Neural crest cell (in vitro differentiated cells): Measurements from ENCODE around the gene EPHB6. TPM values are rescaled to one million over a fixed set of nuclear protein-coding genes. Genes with fewer than 3 reads are reported as not detected.

Experiments used
- DNase-seq: peaks from one replicate; pipeline ENCODE4 v3.0.0; 2021; ENCODE audit warnings: low read depth, mixed read lengths, low spot score
- H3K27ac Mint-ChIP-seq: one replicate; pipeline ENCODE4 v1.8.0; 2021; ENCODE audit warnings: mild to moderate bottlenecking, mixed read lengths; ENCODE audit not compliant: unreplicated experiment
- H3K27me3 Mint-ChIP-seq: 2 replicates; pipeline ENCODE4 v1.8.0; 2021; ENCODE audit warnings: low read depth, mild to moderate bottlenecking, mixed read lengths
- H3K36me3 Mint-ChIP-seq: 2 replicates; pipeline ENCODE4 v1.8.0; 2021; ENCODE audit warnings: low read depth, mild to moderate bottlenecking, mixed read lengths
- H3K4me1 Mint-ChIP-seq: 2 replicates; pipeline ENCODE4 v1.8.0; 2021; ENCODE audit warnings: mixed read lengths
- H3K4me3 Mint-ChIP-seq: one replicate; pipeline ENCODE4 v1.8.0; 2021; ENCODE audit warnings: mild to moderate bottlenecking, mixed read lengths
- H3K9me3 Mint-ChIP-seq: 2 replicates; pipeline ENCODE4 v1.8.0; 2021; ENCODE audit warnings: mixed read lengths
- CTCF ChIP-seq: fragments of 200-600 bp; sonication (generic); conservative IDR thresholded peaks from 2 replicates; pipeline ENCODE4 v1.5.0; 2021; ENCODE audit warnings: antibody characterized with exemption, mild to moderate bottlenecking
- total RNA-seq: library from RNA; stranded (reverse); gene quantifications from 2 replicates; pipeline ENCODE4 v1.2.1, GENCODE V29; 2021

EPHB6 gene
- total RNA-seq, 1 donor from 2014 or later: 12.3 TPM

GRCh38 chr7:142865766-142866165 is 10.9 kb downstream of the EPHB6 start:
- no peak for DNase-seq
- Mint-ChIP-seq H3K4me1 (no peaks in the 10 kb centered on the region), H3K27ac (no peak overlapping the region), H3K9me3 (no peaks in the 10 kb centered on the region), H3K4me3 (no peak overlapping the region), H3K27me3 (no peaks in the 10 kb centered on the region), H3K36me3 (peaks cover 2% of the 10 kb centered on the region)
- TF ChIP-seq CTCF: no peak

GRCh38 chr7:142866361-142867096 is 11.7 kb downstream of the EPHB6 start:
- H3K36me3 Mint-ChIP-seq: peaks cover 2% of the 10 kb centered on the region
- peak; percentile 61 for TF ChIP-seq CTCF

GRCh38 chr7:142867097-142867378 is 12.2 kb downstream of the EPHB6 start:
- Mint-ChIP-seq H3K27me3 (no peaks in the 10 kb centered on the region), H3K27ac (no peak overlapping the region), H3K36me3 (peaks cover 2% of the 10 kb centered on the region), H3K4me1 (no peaks in the 10 kb centered on the region), H3K9me3 (no peaks in the 10 kb centered on the region), H3K4me3 (no peak overlapping the region)
- DNase-seq: no peak
- TF ChIP-seq CTCF: no peak

More at GRCh38 chr7:142866361-142867096, 11.7 kb downstream of the EPHB6 start:
- no peak overlapping the region for H3K27ac Mint-ChIP-seq
- no peak overlapping the region for H3K4me3 Mint-ChIP-seq
- no peaks in the 10 kb centered on the region for H3K9me3 Mint-ChIP-seq
- no peaks in the 10 kb centered on the region for H3K27me3 Mint-ChIP-seq
- DNase-seq: peak; percentile 29
- no peaks in the 10 kb centered on the region for H3K4me1 Mint-ChIP-seq

- Mint-ChIP-seq H3K4me3 (no peak overlapping the region), H3K9me3 (no peaks in the 10 kb centered on the region), H3K36me3 (peaks cover 2% of the 10 kb centered on the region), H3K27ac (no peak overlapping the region), H3K27me3 (no peaks in the 10 kb centered on the region), H3K4me1 (no peaks in the 10 kb centered on the region)
- no peak for DNase-seq
- no peak for TF ChIP-seq CTCF
Observed at GRCh38 chr7:142867398-142868187, 12.7 kb downstream of the EPHB6 start.

- Mint-ChIP-seq H3K27me3 (no peaks in the 10 kb centered on the region), H3K4me3 (no peak overlapping the region), H3K27ac (no peak overlapping the region), H3K36me3 (peaks cover 2% of the 10 kb centered on the region), H3K4me1 (no peaks in the 10 kb centered on the region), H3K9me3 (no peaks in the 10 kb centered on the region)
- TF ChIP-seq CTCF: no peak
- DNase-seq: no peak
Observed at GRCh38 chr7:142868188-142868985, 13.5 kb downstream of the EPHB6 start.
